Measurements from ENCODE around the gene KANSL1.

- TF ChIP-seq POLR2A (IDR thresholded peaks at IDR 0.05) (no peak), EP300 (IDR thresholded peaks at IDR 0.05) (no peak)
- TF ChIP-seq, protein P1, sequence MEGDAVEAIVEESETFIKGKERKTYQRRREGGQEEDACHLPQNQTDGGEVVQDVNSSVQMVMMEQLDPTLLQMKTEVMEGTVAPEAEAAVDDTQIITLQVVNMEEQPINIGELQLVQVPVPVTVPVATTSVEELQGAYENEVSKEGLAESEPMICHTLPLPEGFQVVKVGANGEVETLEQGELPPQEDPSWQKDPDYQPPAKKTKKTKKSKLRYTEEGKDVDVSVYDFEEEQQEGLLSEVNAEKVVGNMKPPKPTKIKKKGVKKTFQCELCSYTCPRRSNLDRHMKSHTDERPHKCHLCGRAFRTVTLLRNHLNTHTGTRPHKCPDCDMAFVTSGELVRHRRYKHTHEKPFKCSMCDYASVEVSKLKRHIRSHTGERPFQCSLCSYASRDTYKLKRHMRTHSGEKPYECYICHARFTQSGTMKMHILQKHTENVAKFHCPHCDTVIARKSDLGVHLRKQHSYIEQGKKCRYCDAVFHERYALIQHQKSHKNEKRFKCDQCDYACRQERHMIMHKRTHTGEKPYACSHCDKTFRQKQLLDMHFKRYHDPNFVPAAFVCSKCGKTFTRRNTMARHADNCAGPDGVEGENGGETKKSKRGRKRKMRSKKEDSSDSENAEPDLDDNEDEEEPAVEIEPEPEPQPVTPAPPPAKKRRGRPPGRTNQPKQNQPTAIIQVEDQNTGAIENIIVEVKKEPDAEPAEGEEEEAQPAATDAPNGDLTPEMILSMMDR (IDR thresholded peaks at IDR 0.05) = no peak
Measured at GRCh38 chr17:46195217-46195855, 2.1 kb upstream of the KANSL1 start.
